GM12892 (cell line): ENCODE measurements around the gene ZNRF1.

Source experiments
- POLR2A ChIP-seq: IDR thresholded peaks from 2 replicates; pipeline ENCODE4 v1.6.1; 2011; ENCODE audit warnings: low read depth, low read length, control low read depth
- TAF1 ChIP-seq: IDR thresholded peaks from 2 replicates; pipeline ENCODE4 v1.6.1; 2011; ENCODE audit warnings: low read depth, mild to moderate bottlenecking, control low read depth, low read length, borderline replicate concordance

DNA sequence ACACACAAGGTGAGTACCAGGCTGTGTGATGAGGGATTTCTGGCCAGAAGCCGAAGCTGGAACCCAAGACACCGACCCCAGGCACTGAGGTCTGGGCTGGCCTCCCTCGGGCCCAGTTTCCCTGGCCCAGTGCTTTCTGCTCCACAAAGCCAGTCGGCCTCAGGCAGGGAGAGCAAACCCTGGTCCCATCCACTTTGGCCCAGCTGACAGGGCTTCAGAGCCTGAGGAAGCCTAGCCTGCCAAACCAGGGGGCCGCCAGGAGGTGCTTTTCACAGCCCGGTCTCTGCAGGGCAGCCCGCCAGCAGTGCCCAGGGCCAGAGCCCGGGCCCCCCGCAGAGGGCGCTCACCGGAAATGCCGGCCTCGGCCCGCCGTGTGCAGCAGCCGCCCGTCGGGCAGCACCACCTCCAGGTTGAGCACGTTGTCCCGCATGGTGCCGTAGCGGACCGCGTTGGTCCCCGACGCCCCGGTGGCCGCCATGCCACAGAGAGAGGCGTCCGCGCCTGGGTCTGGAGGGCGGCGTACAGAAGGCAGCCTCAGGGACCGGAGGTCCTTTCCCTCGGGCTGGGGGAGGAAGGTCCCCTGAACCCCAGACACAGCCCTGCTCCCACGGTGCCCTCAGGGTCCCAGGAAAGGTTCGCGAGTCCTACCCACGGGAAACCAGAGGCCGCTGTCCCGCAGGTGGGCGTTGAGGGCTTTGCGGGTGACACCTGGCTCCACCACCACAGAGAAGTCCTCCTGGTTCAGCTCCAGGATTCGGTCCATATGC, 115.5 kb downstream of the ZNRF1 start:
- TF ChIP-seq TAF1 (no peak), POLR2A (no peak)
